PC-3 (cell line): ENCODE data around the gene LMCD1.

Source experiments
- EZH2 ChIP-seq: fragments of 300-600 bp; sonication (generic); IDR thresholded peaks from one replicate; pipeline ENCODE4 v1.6.1; 2017; ENCODE audit warnings: antibody characterized with exemption, mild to moderate bottlenecking, low read length; ENCODE audit not compliant: unreplicated experiment
- TF ChIP-seq, protein P1 (sequence below): fragments of 300-600 bp; sonication (generic); conservative IDR thresholded peaks from 2 replicates; pipeline ENCODE4 v1.5.1; 2017; ENCODE audit warnings: antibody characterized with exemption, low read depth, mild to moderate bottlenecking, low read length

DNA sequence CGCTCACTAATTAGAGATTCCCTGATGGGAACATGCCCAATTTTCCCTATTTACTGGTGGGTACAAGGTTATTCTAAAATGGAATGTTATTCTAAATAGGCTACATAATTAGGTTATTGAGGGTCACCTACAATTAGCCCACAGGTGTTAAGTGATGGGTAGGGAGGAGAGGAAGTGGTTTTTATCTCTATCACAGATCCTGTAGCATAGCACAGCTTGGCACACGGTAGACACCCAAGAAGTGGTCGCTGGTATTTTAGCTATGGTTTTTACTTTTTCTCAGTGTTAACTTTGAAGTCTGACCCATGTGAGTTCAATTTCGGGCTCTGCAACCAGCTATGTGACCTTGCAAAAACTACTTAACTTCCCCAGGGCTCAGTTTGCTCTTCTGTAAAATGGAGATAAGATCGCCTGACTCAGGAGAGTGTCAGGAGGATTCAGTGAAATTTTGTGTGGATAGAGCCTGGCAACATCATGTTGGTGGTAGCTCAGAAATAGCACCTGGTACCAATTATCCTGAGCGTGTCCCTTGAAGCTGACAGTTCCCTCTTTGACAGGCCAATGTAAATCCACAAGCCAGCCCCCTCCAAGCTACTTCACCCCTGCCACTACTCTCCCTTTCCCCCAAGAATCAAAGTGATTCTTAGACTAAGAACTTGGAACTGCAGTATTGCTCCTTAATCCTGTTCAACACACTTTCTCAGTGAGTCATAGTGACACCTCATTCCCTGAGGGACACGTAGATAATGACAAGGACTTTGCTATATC lies 8.7 kb upstream of the LMCD1 start:
- TF ChIP-seq, protein P1, sequence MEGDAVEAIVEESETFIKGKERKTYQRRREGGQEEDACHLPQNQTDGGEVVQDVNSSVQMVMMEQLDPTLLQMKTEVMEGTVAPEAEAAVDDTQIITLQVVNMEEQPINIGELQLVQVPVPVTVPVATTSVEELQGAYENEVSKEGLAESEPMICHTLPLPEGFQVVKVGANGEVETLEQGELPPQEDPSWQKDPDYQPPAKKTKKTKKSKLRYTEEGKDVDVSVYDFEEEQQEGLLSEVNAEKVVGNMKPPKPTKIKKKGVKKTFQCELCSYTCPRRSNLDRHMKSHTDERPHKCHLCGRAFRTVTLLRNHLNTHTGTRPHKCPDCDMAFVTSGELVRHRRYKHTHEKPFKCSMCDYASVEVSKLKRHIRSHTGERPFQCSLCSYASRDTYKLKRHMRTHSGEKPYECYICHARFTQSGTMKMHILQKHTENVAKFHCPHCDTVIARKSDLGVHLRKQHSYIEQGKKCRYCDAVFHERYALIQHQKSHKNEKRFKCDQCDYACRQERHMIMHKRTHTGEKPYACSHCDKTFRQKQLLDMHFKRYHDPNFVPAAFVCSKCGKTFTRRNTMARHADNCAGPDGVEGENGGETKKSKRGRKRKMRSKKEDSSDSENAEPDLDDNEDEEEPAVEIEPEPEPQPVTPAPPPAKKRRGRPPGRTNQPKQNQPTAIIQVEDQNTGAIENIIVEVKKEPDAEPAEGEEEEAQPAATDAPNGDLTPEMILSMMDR = no peak
- no peak for TF ChIP-seq EZH2
